HepG2 (cell line): ENCODE measurements around the gene MRPL43. TPM values are rescaled to one million over a fixed set of nuclear protein-coding genes. Genes with fewer than 3 reads are reported as not detected.

Experiments
- MATR3 ChIP-seq: sonication (generic); formaldehyde crosslinking; IDR thresholded peaks from 2 replicates; pipeline ENCODE4 v1.4.0; 2020; ENCODE audit warnings: missing genetic modification reagents
- NR1H2 ChIP-seq: sonication (generic); formaldehyde crosslinking; IDR thresholded peaks from 2 replicates; pipeline ENCODE4 v1.8.1; 2022; ENCODE audit warnings: low read depth, missing genetic modification reagents, borderline replicate concordance
- SRSF9 ChIP-seq: fragments of 200-400 bp; formaldehyde crosslinking; IDR thresholded peaks from 2 replicates; pipeline ENCODE4 v1.6.1; 2018; ENCODE audit warnings: borderline replicate concordance, mild to moderate bottlenecking, low read depth, low read length; ENCODE audit not compliant: insufficient read depth, poor library complexity, severe bottlenecking
- SYNCRIP ChIP-seq: fragments of 200-400 bp; formaldehyde crosslinking; IDR thresholded peaks from 2 replicates; pipeline ENCODE4 v1.6.1; 2018; ENCODE audit warnings: mild to moderate bottlenecking, low read depth, low read length; ENCODE audit not compliant: insufficient read depth
- TGIF2 ChIP-seq: IDR thresholded peaks from 2 replicates; pipeline ENCODE4 v1.6.1; 2016; ENCODE audit warnings: control low read depth, missing compliant biosample characterization
- THAP9 ChIP-seq: sonication (generic); formaldehyde crosslinking; IDR thresholded peaks from 2 replicates; pipeline ENCODE4; 2020; ENCODE audit warnings: missing genetic modification reagents, mild to moderate bottlenecking, borderline replicate concordance
- TP53 ChIP-seq: sonication (generic); formaldehyde crosslinking; conservative IDR thresholded peaks from 2 replicates; pipeline ENCODE4 v1.4.0; 2020; ENCODE audit warnings: missing genetic modification reagents
- ZKSCAN5 ChIP-seq: sonication (generic); formaldehyde crosslinking; IDR thresholded peaks from 2 replicates; pipeline ENCODE4 v1.5.1; 2020; ENCODE audit warnings: mild to moderate bottlenecking, missing genetic modification reagents
- ZNF225 ChIP-seq: sonication (generic); formaldehyde crosslinking; IDR thresholded peaks from 2 replicates; pipeline ENCODE4 v1.4.0; 2020; ENCODE audit warnings: mild to moderate bottlenecking, missing genetic modification reagents
- ZNF234 ChIP-seq: sonication (generic); formaldehyde crosslinking; conservative IDR thresholded peaks from 2 replicates; pipeline ENCODE4 v1.5.1; 2020; ENCODE audit warnings: mild to moderate bottlenecking, missing genetic modification reagents
- ZNF3 ChIP-seq: IDR thresholded peaks from 2 replicates; pipeline ENCODE4 v1.7.0; 2017; ENCODE audit warnings: inconsistent platforms
- ZNF546 ChIP-seq: sonication (generic); formaldehyde crosslinking; conservative IDR thresholded peaks from 2 replicates; pipeline ENCODE4 v1.8.1; 2023; ENCODE audit warnings: mild to moderate bottlenecking, missing genetic modification reagents
- ZNF547 ChIP-seq: sonication (generic); formaldehyde crosslinking; IDR thresholded peaks from 2 replicates; pipeline ENCODE4 v1.5.1; 2020; ENCODE audit warnings: mild to moderate bottlenecking, missing genetic modification reagents
- ZNF576 ChIP-seq: sonication (generic); formaldehyde crosslinking; IDR thresholded peaks from 2 replicates; pipeline ENCODE4 v1.4.0; 2020; ENCODE audit warnings: mild to moderate bottlenecking, missing genetic modification reagents
- ZNF672 ChIP-seq: sonication (generic); formaldehyde crosslinking; IDR thresholded peaks from 2 replicates; pipeline ENCODE4 v1.8.1; 2022; ENCODE audit warnings: missing genetic modification reagents
- ZNF775 ChIP-seq: sonication (generic); formaldehyde crosslinking; IDR thresholded peaks from 2 replicates; pipeline ENCODE4 v1.4.0; 2020; ENCODE audit warnings: missing genetic modification reagents, mild to moderate bottlenecking, moderate library complexity, borderline replicate concordance
- ZZZ3 ChIP-seq: sonication (generic); formaldehyde crosslinking; IDR thresholded peaks from 2 replicates; pipeline ENCODE4 v1.4.0; 2020; ENCODE audit warnings: missing genetic modification reagents, mild to moderate bottlenecking, borderline replicate concordance
- polyA plus RNA-seq, 8 experiments: library from polyadenylated mRNA; depleted of rRNA in 3 of 8; stranded (reverse) in 7 of 8; unstranded in 1 of 8; fragments of >200 nt; fragmentation: Illumina TruSeq in 4 of 8; extraction: Trizol in 4 of 8; gene quantifications; 2 replicates each; pipeline versions ENCODE4 v1.2.1 to v1.2.3, GENCODE V29; 2011 to 2016; ENCODE audit warnings: low read depth in 4 of 8, missing spikeins in 1 of 8, mixed read lengths in 1 of 8; ENCODE audit not compliant: insufficient read depth in 1 of 8
- total RNA-seq, 5 experiments: library from RNA; depleted of rRNA; stranded (reverse); fragments of >200 nt; fragmentation: Illumina TruSeq; extraction: Trizol; gene quantifications; 2 replicates each; pipeline ENCODE4 v1.2.3, GENCODE V29; 2016; ENCODE audit warnings: low read depth in 1 of 5
- TF ChIP-seq, protein P1 (sequence below): sonication (generic); formaldehyde crosslinking; IDR thresholded peaks from 2 replicates; pipeline ENCODE4 v1.4.0; 2020; ENCODE audit warnings: missing genetic modification reagents, borderline replicate concordance
- TF ChIP-seq, protein P2 (sequence below): sonication (generic); formaldehyde crosslinking; IDR thresholded peaks from 2 replicates; pipeline ENCODE4 v1.4.0; 2020; ENCODE audit warnings: missing genetic modification reagents, borderline replicate concordance
- TF ChIP-seq, protein P3 (sequence below): sonication (generic); formaldehyde crosslinking; IDR thresholded peaks from 2 replicates; pipeline ENCODE4 v1.4.0; 2020; ENCODE audit warnings: mild to moderate bottlenecking, low read depth, missing genetic modification reagents

MRPL43 gene
- total and polyA plus RNA-seq, 2 of the 13 experiments (the other 11 are each of a cell fraction or from before 2014, with no cell fraction given), result 71.0 to 73.7 TPM

DNA sequence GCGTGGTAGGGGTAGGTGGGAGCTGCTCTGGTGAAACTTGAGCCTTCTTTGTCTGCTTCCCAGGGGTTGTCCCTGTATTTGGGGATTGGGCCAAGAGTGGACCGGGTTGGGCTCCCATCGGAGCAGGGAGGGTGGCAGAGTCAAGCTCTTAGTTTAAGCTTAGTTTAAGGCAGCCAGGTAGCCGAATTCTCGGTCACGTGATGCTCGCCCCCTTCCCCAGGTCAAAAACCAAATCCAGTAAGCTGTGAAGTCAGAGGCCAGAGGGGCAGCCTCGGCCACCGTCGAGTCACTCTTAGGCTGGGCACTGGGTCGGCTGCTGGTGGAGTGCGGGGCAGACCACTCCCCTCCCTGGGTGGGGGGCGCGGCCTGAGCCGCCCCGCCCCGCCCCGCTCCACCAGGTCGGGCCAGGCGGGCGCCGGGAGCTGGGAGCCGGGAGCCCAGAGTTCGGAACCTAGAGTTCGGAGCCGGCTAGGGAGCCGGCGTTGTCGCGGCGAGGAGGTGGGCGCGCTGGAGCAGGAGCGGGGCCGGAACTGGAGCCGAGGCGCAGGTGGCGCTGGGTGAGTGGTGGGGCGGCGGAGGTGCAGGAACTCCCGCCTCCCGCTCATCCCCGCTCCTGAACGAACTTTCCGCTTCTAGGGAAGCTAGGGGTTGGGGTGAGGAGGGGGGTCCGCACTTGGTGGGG lies 9.5 kb upstream of the MRPL43 start (continued):
- TF ChIP-seq THAP9 (CRISPR knock-in tag) (no peak), TP53 (CRISPR knock-in tag) (no peak), ZKSCAN5 (CRISPR knock-in tag) (no peak), SRSF9 (no peak), ZNF225 (no peak), ZNF234 (CRISPR knock-in tag) (no peak), SYNCRIP (no peak), ZNF672 (CRISPR knock-in tag) (no peak), ZNF3 (CRISPR knock-in tag) (no peak), ZNF547 (no peak), ZZZ3 (CRISPR knock-in tag) (no peak), ZNF576 (no peak), MATR3 (no peak), ZNF546 (CRISPR knock-in tag) (no peak), TGIF2 (CRISPR knock-in tag) (no peak), ZNF775 (CRISPR knock-in tag) (no peak), NR1H2 (CRISPR knock-in tag) (no peak)
- TF ChIP-seq, protein P1, sequence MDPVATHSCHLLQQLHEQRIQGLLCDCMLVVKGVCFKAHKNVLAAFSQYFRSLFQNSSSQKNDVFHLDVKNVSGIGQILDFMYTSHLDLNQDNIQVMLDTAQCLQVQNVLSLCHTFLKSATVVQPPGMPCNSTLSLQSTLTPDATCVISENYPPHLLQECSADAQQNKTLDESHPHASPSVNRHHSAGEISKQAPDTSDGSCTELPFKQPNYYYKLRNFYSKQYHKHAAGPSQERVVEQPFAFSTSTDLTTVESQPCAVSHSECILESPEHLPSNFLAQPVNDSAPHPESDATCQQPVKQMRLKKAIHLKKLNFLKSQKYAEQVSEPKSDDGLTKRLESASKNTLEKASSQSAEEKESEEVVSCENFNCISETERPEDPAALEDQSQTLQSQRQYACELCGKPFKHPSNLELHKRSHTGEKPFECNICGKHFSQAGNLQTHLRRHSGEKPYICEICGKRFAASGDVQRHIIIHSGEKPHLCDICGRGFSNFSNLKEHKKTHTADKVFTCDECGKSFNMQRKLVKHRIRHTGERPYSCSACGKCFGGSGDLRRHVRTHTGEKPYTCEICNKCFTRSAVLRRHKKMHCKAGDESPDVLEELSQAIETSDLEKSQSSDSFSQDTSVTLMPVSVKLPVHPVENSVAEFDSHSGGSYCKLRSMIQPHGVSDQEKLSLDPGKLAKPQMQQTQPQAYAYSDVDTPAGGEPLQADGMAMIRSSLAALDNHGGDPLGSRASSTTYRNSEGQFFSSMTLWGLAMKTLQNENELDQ (CRISPR knock-in tag), result no peak
- TF ChIP-seq, protein P2, sequence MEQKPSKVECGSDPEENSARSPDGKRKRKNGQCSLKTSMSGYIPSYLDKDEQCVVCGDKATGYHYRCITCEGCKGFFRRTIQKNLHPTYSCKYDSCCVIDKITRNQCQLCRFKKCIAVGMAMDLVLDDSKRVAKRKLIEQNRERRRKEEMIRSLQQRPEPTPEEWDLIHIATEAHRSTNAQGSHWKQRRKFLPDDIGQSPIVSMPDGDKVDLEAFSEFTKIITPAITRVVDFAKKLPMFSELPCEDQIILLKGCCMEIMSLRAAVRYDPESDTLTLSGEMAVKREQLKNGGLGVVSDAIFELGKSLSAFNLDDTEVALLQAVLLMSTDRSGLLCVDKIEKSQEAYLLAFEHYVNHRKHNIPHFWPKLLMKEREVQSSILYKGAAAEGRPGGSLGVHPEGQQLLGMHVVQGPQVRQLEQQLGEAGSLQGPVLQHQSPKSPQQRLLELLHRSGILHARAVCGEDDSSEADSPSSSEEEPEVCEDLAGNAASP, result no peak
- TF ChIP-seq, protein P3, sequence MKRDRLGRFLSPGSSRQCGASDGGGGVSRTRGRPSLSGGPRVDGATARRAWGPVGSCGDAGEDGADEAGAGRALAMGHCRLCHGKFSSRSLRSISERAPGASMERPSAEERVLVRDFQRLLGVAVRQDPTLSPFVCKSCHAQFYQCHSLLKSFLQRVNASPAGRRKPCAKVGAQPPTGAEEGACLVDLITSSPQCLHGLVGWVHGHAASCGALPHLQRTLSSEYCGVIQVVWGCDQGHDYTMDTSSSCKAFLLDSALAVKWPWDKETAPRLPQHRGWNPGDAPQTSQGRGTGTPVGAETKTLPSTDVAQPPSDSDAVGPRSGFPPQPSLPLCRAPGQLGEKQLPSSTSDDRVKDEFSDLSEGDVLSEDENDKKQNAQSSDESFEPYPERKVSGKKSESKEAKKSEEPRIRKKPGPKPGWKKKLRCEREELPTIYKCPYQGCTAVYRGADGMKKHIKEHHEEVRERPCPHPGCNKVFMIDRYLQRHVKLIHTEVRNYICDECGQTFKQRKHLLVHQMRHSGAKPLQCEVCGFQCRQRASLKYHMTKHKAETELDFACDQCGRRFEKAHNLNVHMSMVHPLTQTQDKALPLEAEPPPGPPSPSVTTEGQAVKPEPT (CRISPR knock-in tag), result 0 out of 2 replicates have a peak, but pooled peaks have one; percentile 9
